Ovary (tissue), 10 donors: Measurements from ENCODE around the gene SAP30L. TPM values are rescaled to one million over a fixed set of nuclear protein-coding genes. Genes with fewer than 3 reads are reported as not detected.

ENCODE experiments used
- DNase-seq, 5 donors: peaks; one replicate each; pipeline ENCODE4 v3.0.0-alpha.2; 2019 to 2020
- H3K27ac ChIP-seq, 2 donors: fragments of 200-600 bp; one replicate each; pipeline versions ENCODE4 v1.5.1 to v1.8.0; 2019 to 2022
- H3K27me3 ChIP-seq: fragments of 200-600 bp; one replicate; pipeline ENCODE4 v1.8.0; 2022
- H3K36me3 ChIP-seq: fragments of 200-600 bp; sonication (generic); one replicate; pipeline ENCODE4 v1.5.1; 2019
- H3K4me1 ChIP-seq: one replicate; pipeline ENCODE4 v1.8.1; 2013; ENCODE audit warnings: mild to moderate bottlenecking, moderate library complexity; ENCODE audit not compliant: insufficient read depth
- H3K4me3 ChIP-seq: fragments of 200-600 bp; sonication (generic); one replicate; pipeline ENCODE4 v1.5.1; 2017
- H3K9me3 ChIP-seq, 2 donors: fragments of 200-600 bp in 1 of 2; sonication (generic) in 1 of 2; one replicate each; pipeline versions ENCODE4 v1.5.1 to v1.8.1; 2013 to 2019; ENCODE audit warnings: mild to moderate bottlenecking in 1 of 2, moderate library complexity in 1 of 2
- CTCF ChIP-seq, 3 donors: fragments of 450-650 bp in 2 of 3; fragments of 200-600 bp in 1 of 3; IDR thresholded peaks; one replicate each; pipeline versions ENCODE4 v1.5.1 to v1.8.0; 2016 to 2022; ENCODE audit warnings: antibody characterized with exemption in 3 of 3, mild to moderate bottlenecking in 1 of 3
- EP300 ChIP-seq: sonication (generic); formaldehyde crosslinking; IDR thresholded peaks from one replicate; pipeline ENCODE4 v1.6.1; 2017; ENCODE audit warnings: antibody characterized with exemption
- POLR2A ChIP-seq: fragments of 450-650 bp; IDR thresholded peaks from one replicate; pipeline ENCODE4 v1.6.1; 2017; ENCODE audit warnings: antibody characterized with exemption, mild to moderate bottlenecking, moderate library complexity
- WGBS, 3 donors: extraction: QIAGEN DNeasy Blood & Tissue Kit in 1 of 3; methylation state at CpG; one replicate each; pipeline versions ENCODE4 v1.1.5 to v1.1.7; 2013 to 2017; 5-methylcytosine and 5-hydroxymethylcytosine counted together
- intact Hi-C, 4 donors: fragments of 100-400 bp; cut with DNase I; formaldehyde crosslinking; loops; one replicate each; pipeline versions ENCODE4 v1.11.0 to v1.15.1; 2022 to 2023
- long read RNA-seq, 3 donors: library from polyadenylated mRNA in 2 of 3; unstranded in 2 of 3; transcript quantifications; one replicate each; pipeline ENCODE4 v2.0.0 and lab custom pipeline, GENCODE V29; 2021 to 2026
- polyA plus RNA-seq, 2 donors: library from polyadenylated mRNA; stranded (reverse); fragments of 200-250 nt in 1 of 2; fragments of 350-450 nt in 1 of 2; fragmentation: Illumina TruSeq in 1 of 2; extraction: RNeasy Lipid Tissue Mini Kit (QIAGEN cat#74804) in 1 of 2; gene quantifications; one replicate each; pipeline ENCODE4 v1.2.3, GENCODE V29; 2013 to 2014
- total RNA-seq, 7 donors: library from RNA; depleted of rRNA in 2 of 7; stranded (reverse); fragments of >200 nt in 2 of 7; fragmentation: NEBNext Ultra II Directional in 3 of 7; extraction: Animal tissue kit (Norgen Biotek cat#: 25700) in 3 of 7; gene quantifications; one replicate each; pipeline versions ENCODE4 v1.1.0 to v1.2.4, GENCODE V29; 2016 to 2023
- donor health status: DM: no; HTN: no; CAD: no; lungs with moderate emphysema.
- donor health status: DM: no; HTN: no; CAD: no.
- donor health status: Bipolar disorder and iron deficiency.
- donor health status: DM: yes; HTN: yes; CAD: no.
- donor health status: DM: no; HTN: no; CAD: no.
- donor health status: DM: yes; HTN: yes; CAD: no.

Gene SAP30L, protein sequence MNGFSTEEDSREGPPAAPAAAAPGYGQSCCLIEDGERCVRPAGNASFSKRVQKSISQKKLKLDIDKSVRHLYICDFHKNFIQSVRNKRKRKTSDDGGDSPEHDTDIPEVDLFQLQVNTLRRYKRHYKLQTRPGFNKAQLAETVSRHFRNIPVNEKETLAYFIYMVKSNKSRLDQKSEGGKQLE
- 10 to 100 TPM; 18.7 to 63.1 (median 41.5) TPM for total RNA-seq
- polyA plus RNA-seq = 10 to 100 TPM; 23.1 to 58.2 TPM
- long read RNA-seq, donor 1, partial matches to known transcripts = 0 of 8 reads
- long read RNA-seq, donor 1, other reads (novel, unspliced or antisense) = 8 of 8 reads
- long read RNA-seq, donor 2, full-length matches to known transcripts = 34 of 34 reads
- long read RNA-seq, donor 2, partial matches to known transcripts = 0 of 34 reads
- long read RNA-seq, donor 2, other reads (novel, unspliced or antisense) = 0 of 34 reads
- long read RNA-seq, donor 3, full-length matches to known transcripts = 51 of 64 reads
- long read RNA-seq, donor 3, partial matches to known transcripts = 1 of 64 reads
- long read RNA-seq, donor 3, other reads (novel, unspliced or antisense) = 12 of 64 reads

DNA sequence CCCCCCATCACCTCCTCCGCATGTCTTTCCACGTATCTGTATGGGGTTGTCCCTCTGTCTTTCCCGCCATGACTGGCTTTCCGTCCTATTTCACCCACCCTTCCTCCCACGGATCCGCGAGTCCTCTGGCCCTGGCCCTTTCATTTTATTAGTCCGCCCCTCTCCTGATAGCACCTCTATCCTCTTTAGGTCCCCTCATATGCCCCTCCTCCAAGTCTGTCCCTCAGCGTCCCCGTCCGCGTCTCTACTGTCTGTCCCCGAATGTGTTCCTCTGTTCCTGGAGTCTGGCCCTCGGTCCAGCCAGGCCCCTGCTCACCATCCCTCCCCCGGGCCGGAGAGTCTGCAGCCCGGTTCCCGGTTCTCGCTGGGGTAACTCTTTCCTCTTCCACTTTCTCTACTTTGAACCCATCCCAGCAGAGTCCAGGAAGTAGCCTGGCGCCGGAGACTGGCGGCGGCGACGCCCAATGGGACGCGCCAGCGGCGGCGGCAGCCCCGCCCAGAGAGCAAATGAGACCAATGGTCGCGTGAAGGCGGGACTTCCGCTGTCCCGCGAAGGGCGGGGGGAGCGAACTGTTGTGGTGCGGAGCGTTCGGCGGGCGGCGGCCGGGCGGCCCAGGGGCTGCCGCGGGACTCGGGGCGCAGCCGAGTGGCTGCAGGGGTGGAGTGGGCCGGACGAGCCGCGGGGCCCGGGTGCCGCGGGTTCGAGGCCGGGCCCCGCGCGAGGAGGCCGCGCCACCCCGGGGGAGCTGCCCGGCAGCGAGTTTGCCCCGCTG is at the start of gene SAP30L:
Gene SAP30L (plus strand): TSS at position 576 of the 773 bp plus-strand sequence. CDS start 608 bp downstream, outside the sequence.
- DNase-seq = peak; percentile 95 to 99 (median 96)
- intact Hi-C loops = loop anchor here in 1 of 4 donors (5.0 kb wide), 1 partner anchor 312 kb away; the partner anchor contains the start of gene LARP1
- Histone ChIP-seq H3K27me3 (no peaks in the 10 kb centered on the region), H3K4me3 (peak within 1 kb of the TSS; percentile 99), H3K27ac (peak within 1 kb of the TSS; percentile 66 to 95), H3K4me1 (peaks cover 12% of the 10 kb centered on the region), H3K36me3 (no peaks in the 10 kb centered on the region), H3K9me3 (no peaks in the 10 kb centered on the region)
- WGBS, 3 donors = 0 to 1% (median 1%) methylated on average over 52 to 70 of the region's 70 CpGs
- TF ChIP-seq POLR2A (no peak), CTCF (IDR thresholded peaks at IDR 0.05) (no peak), EP300 (no peak)

DNA sequence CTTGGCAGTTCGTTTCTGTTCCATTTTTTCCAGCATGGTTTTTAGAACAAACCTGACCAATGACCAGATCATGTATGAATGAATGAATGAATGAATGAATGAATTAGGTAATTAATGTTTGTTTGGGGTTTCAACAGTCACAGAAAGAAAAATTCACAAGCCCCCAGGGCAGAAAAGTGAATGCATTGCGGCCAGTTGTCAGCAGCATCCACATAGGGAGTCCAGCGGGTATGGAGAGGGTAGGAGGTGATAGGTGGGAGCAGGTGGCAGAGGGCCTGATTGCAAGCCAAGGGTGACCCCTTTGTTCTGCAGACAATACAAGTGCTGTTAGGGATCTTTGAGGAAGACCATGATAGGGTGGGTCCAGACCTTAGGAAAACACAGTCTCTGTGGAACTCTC is 49.7 kb upstream of the SAP30L start:
- H3K27me3 ChIP-seq = no peaks in the 10 kb centered on the region
- 76 to 96% (median 93%) methylated on average over 3 of the region's 3 CpGs for WGBS, 3 donors
- TF ChIP-seq POLR2A = no peak
- TF ChIP-seq CTCF (IDR thresholded peaks at IDR 0.05) = no peak
- TF ChIP-seq EP300 = no peak

GRCh38 chr5:154397652-154398406 is 48.0 kb upstream of the SAP30L start:
- Histone ChIP-seq H3K27me3 (no peaks in the 10 kb centered on the region), H3K9me3 (no peaks in the 10 kb centered on the region), H3K4me3 (no peak overlapping the region), H3K36me3 (no peaks in the 10 kb centered on the region), H3K27ac (peak overlapping the region in 1 of 2 donors; percentile 30), H3K4me1 (peaks cover 3% of the 10 kb centered on the region)
- no peak for DNase-seq
- intact Hi-C loops = loop anchor here in 1 of 4 donors (10.0 kb wide), 1 partner anchor 123 kb away; no protein-coding TSS in a partner anchor
- WGBS, 3 donors = 64 to 71% (median 70%) methylated on average over 10 of the region's 10 CpGs
- no peak for TF ChIP-seq CTCF (IDR thresholded peaks at IDR 0.05)
- TF ChIP-seq POLR2A = no peak
- no peak for TF ChIP-seq EP300

More for the DNA sequence above, 49.7 kb upstream of the SAP30L start:
- H3K27ac ChIP-seq = no peak overlapping the region
- H3K4me3 ChIP-seq = no peak overlapping the region
- H3K4me1 ChIP-seq = peaks cover 5% of the 10 kb centered on the region
- intact Hi-C loops = loop anchor here in 1 of 4 donors (10.0 kb wide), 1 partner anchor 121 kb away; no protein-coding TSS in a partner anchor
- no peaks in the 10 kb centered on the region for H3K9me3 ChIP-seq
- no peak for DNase-seq
- no peaks in the 10 kb centered on the region for H3K36me3 ChIP-seq
